ENCODE results near the gene PAFAH2. TPM values are rescaled to one million over a fixed set of nuclear protein-coding genes. Genes with fewer than 3 reads are reported as not detected.

PAFAH2 gene
- total RNA-seq, 2 donors from 2014 or later: 11.6 to 13.3 TPM

GRCh38 chr1:26037904-26038303 lies 40.0 kb upstream of the PAFAH2 start:
- Mint-ChIP-seq H3K9me3 (no peaks in the 10 kb centered on the region), H3K4me3 (no peak overlapping the region), H3K27ac (no peak overlapping the region), H3K36me3 (ENCODE audit: low read depth) (no peaks in the 10 kb centered on the region), H3K27me3 (ENCODE audit: insufficient read depth) (peaks cover 48% of the 10 kb centered on the region), H3K4me1 (peaks cover 9% of the 10 kb centered on the region)
- Histone ChIP-seq H3K27ac (ENCODE audit: low read depth, low read length) (no peak overlapping the region), H3K4me3 (ENCODE audit: low read length) (no peak overlapping the region), H3K36me3 (ENCODE audit: control insufficient read depth, insufficient read depth, low read length) (no peaks in the 10 kb centered on the region), H3K27me3 (ENCODE audit: control insufficient read depth, insufficient read depth, low read length, poor library complexity, severe bottlenecking) (peaks cover 44% of the 10 kb centered on the region), H3K9ac (ENCODE audit: extremely low read depth, low read length, poor library complexity, severe bottlenecking) (no peak overlapping the region), H3K9me3 (ENCODE audit: control insufficient read depth, low read length) (no peaks in the 10 kb centered on the region), H3K4me1 (ENCODE audit: control insufficient read depth, insufficient read depth, low read length) (no peaks in the 10 kb centered on the region)
- 83 to 91% methylated on average over 5 to 6 of the region's 6 CpGs for WGBS, 2 experiments (ENCODE audit: insufficient coverage in 1 of 2, insufficient read length in 1 of 2)
- no peak for DNase-seq
- no peak for TF ChIP-seq CTCF (conservative IDR thresholded peaks at IDR 0.05)

GRCh38 chr1:26036756-26037281 lies 39.0 kb upstream of the PAFAH2 start:
- Mint-ChIP-seq H3K27ac (no peak overlapping the region), H3K4me3 (no peak overlapping the region), H3K9me3 (no peaks in the 10 kb centered on the region), H3K36me3 (ENCODE audit: low read depth) (no peaks in the 10 kb centered on the region), H3K27me3 (ENCODE audit: insufficient read depth) (peaks cover 48% of the 10 kb centered on the region), H3K4me1 (peaks cover 9% of the 10 kb centered on the region)
- Histone ChIP-seq H3K9ac (ENCODE audit: extremely low read depth, low read length, poor library complexity, severe bottlenecking) (no peak overlapping the region), H3K9me3 (ENCODE audit: control insufficient read depth, low read length) (no peaks in the 10 kb centered on the region), H3K4me3 (ENCODE audit: low read length) (no peak overlapping the region), H3K36me3 (ENCODE audit: control insufficient read depth, insufficient read depth, low read length) (no peaks in the 10 kb centered on the region), H3K4me1 (ENCODE audit: control insufficient read depth, insufficient read depth, low read length) (no peaks in the 10 kb centered on the region), H3K27me3 (ENCODE audit: control insufficient read depth, insufficient read depth, low read length, poor library complexity, severe bottlenecking) (peaks cover 35% of the 10 kb centered on the region), H3K27ac (ENCODE audit: low read depth, low read length) (no peak overlapping the region)
- WGBS, 2 experiments (ENCODE audit: insufficient coverage in 1 of 2, insufficient read length in 1 of 2): 86 to 95% methylated on average over 4 to 11 of the region's 11 CpGs
- no peak for DNase-seq
- TF ChIP-seq CTCF (conservative IDR thresholded peaks at IDR 0.05): no peak

GRCh38 chr1:26035959-26036755 lies 38.3 kb upstream of the PAFAH2 start:
- 22 to 29% methylated on average over 13 to 39 of the region's 39 CpGs for WGBS, 2 experiments (ENCODE audit: insufficient coverage in 1 of 2, insufficient read length in 1 of 2)
- no peak overlapping the region for H3K27ac ChIP-seq (ENCODE audit: low read depth, low read length)
- H3K27me3 ChIP-seq (ENCODE audit: control insufficient read depth, insufficient read depth, low read length, poor library complexity, severe bottlenecking): peaks cover 31% of the 10 kb centered on the region

More at GRCh38 chr1:26035959-26036755, 38.3 kb upstream of the PAFAH2 start:
- peak overlapping the region; percentile 91 for H3K4me3 ChIP-seq (ENCODE audit: low read length)
- H3K9me3 Mint-ChIP-seq: no peaks in the 10 kb centered on the region
- H3K4me3 Mint-ChIP-seq: peak overlapping the region; percentile 84
- no peaks in the 10 kb centered on the region for H3K36me3 ChIP-seq (ENCODE audit: control insufficient read depth, insufficient read depth, low read length)
- H3K4me1 Mint-ChIP-seq: peaks cover 9% of the 10 kb centered on the region
- DNase-seq: peak; percentile 96
- peak overlapping the region; percentile 90 for H3K27ac Mint-ChIP-seq
- peak; percentile 99 for TF ChIP-seq CTCF (conservative IDR thresholded peaks at IDR 0.05)
- H3K9me3 ChIP-seq (ENCODE audit: control insufficient read depth, low read length): no peaks in the 10 kb centered on the region
- H3K9ac ChIP-seq (ENCODE audit: extremely low read depth, low read length, poor library complexity, severe bottlenecking): peak overlapping the region; percentile 68
- no peaks in the 10 kb centered on the region for H3K4me1 ChIP-seq (ENCODE audit: control insufficient read depth, insufficient read depth, low read length)
- H3K36me3 Mint-ChIP-seq (ENCODE audit: low read depth): no peaks in the 10 kb centered on the region
- peaks cover 45% of the 10 kb centered on the region for H3K27me3 Mint-ChIP-seq (ENCODE audit: insufficient read depth)

Data from endodermal cell (in vitro differentiated cells).